Stimulated activated memory B cell treated with anti-CD40 and anti-IgM and Interleukin-4, amounts not matched to agents 10 μg/mL and 1 μg/mL and 100 μg/mL, for 72 hours (primary cell): ENCODE data around the gene YTHDC1.
"Not testable (repeated sequence)": the region's sequence is repeated elsewhere in the genome, so short reads cannot be mapped to it uniquely, and the experiment has no call there.

ENCODE experiments used
- ATAC-seq: fragments of 150-1000 bp; cut with Tn5 transposase; 2 replicates; pipeline ENCODE4 v1.10.0; 2021
- H3K27ac Mint-ChIP-seq: one replicate; pipeline ENCODE4 v1.8.0; 2022; ENCODE audit warnings: mild to moderate bottlenecking, mixed read lengths
- H3K27me3 Mint-ChIP-seq: one replicate; pipeline ENCODE4 v1.8.0; 2022; ENCODE audit warnings: mixed read lengths
- H3K36me3 Mint-ChIP-seq: one replicate; pipeline ENCODE4 v1.8.0; 2022; ENCODE audit warnings: mixed read lengths
- H3K4me1 Mint-ChIP-seq: one replicate; pipeline ENCODE4 v1.8.0; 2022; ENCODE audit warnings: mixed read lengths
- H3K4me3 Mint-ChIP-seq: one replicate; pipeline ENCODE4 v1.8.0; 2022; ENCODE audit warnings: mild to moderate bottlenecking, moderate library complexity, mixed read lengths
- H3K9me3 Mint-ChIP-seq: one replicate; pipeline ENCODE4 v1.8.0; 2022; ENCODE audit warnings: mixed read lengths

Gene YTHDC1

GRCh38 chr4:68349649-68350360, at the start of gene YTHDC1:
Gene YTHDC1, minus strand, starts transcription at chr4:68350090. Its CDS starts 337 bp downstream, at chr4:68349753.
- peak; percentile 99 for ATAC-seq
- Mint-ChIP-seq H3K4me3 (peak within 1 kb of the TSS; percentile 94), H3K36me3 (peaks cover 11% of the 10 kb centered on the region), H3K27me3 (no peaks in the 10 kb centered on the region), H3K27ac (peak within 1 kb of the TSS; percentile 99), H3K9me3 (no peaks in the 10 kb centered on the region), H3K4me1 (peaks cover 32% of the 10 kb centered on the region)

- no peaks in the 10 kb centered on the region for H3K36me3 Mint-ChIP-seq
- H3K27me3 Mint-ChIP-seq, result peaks cover 4% of the 10 kb centered on the region
- no peak overlapping the region for H3K27ac Mint-ChIP-seq
- H3K9me3 Mint-ChIP-seq, result peaks cover 3% of the 10 kb centered on the region
- no peak for ATAC-seq
- peaks cover 6% of the 10 kb centered on the region for H3K4me1 Mint-ChIP-seq
- H3K4me3 Mint-ChIP-seq, result no peak overlapping the region
Measured at GRCh38 chr4:68399306-68399705, 49.4 kb upstream of the YTHDC1 start.

GRCh38 chr4:68396756-68397155, 46.9 kb upstream of the YTHDC1 start:
- H3K4me3 Mint-ChIP-seq, result no peak overlapping the region

GRCh38 chr4:68391436-68391835, 41.5 kb upstream of the YTHDC1 start:
- Mint-ChIP-seq H3K4me3 (no peak overlapping the region), H3K36me3 (no peaks in the 10 kb centered on the region), H3K9me3 (no peaks in the 10 kb centered on the region)

More at GRCh38 chr4:68396756-68397155, 46.9 kb upstream of the YTHDC1 start:
- ATAC-seq, result no peak
- Mint-ChIP-seq H3K9me3 (peaks cover 3% of the 10 kb centered on the region), H3K36me3 (no peaks in the 10 kb centered on the region), H3K27me3 (peaks cover 9% of the 10 kb centered on the region), H3K27ac (no peak overlapping the region), H3K4me1 (peaks cover 6% of the 10 kb centered on the region)

GRCh38 chr4:68390205-68390935, 40.5 kb upstream of the YTHDC1 start:
- ATAC-seq, result no peak
- no peaks in the 10 kb centered on the region for H3K36me3 Mint-ChIP-seq
- H3K4me3 Mint-ChIP-seq, result no peak overlapping the region
- H3K27ac Mint-ChIP-seq, result no peak overlapping the region
- no peaks in the 10 kb centered on the region for H3K9me3 Mint-ChIP-seq
- H3K27me3 Mint-ChIP-seq, result peaks cover 9% of the 10 kb centered on the region
- no peaks in the 10 kb centered on the region for H3K4me1 Mint-ChIP-seq

More at GRCh38 chr4:68391436-68391835, 41.5 kb upstream of the YTHDC1 start:
- peaks cover 9% of the 10 kb centered on the region for H3K27me3 Mint-ChIP-seq
- H3K27ac Mint-ChIP-seq, result no peak overlapping the region
- no peak for ATAC-seq
- H3K4me1 Mint-ChIP-seq, result no peaks in the 10 kb centered on the region

- not testable (repeated sequence) for ATAC-seq, H3K27me3 Mint-ChIP-seq, H3K27ac Mint-ChIP-seq, H3K4me1 Mint-ChIP-seq, H3K4me3 Mint-ChIP-seq, H3K36me3 Mint-ChIP-seq, H3K9me3 Mint-ChIP-seq
Measured at GRCh38 chr4:68389386-68389913, 39.6 kb upstream of the YTHDC1 start.

GRCh38 chr4:68388347-68388865, 38.5 kb upstream of the YTHDC1 start:
- no peak overlapping the region for H3K4me3 Mint-ChIP-seq
- H3K36me3 Mint-ChIP-seq, result no peaks in the 10 kb centered on the region
- H3K9me3 Mint-ChIP-seq, result no peaks in the 10 kb centered on the region
- H3K27me3 Mint-ChIP-seq, result no peaks in the 10 kb centered on the region
- H3K27ac Mint-ChIP-seq, result no peak overlapping the region
- no peak for ATAC-seq
- H3K4me1 Mint-ChIP-seq, result peaks cover 6% of the 10 kb centered on the region

GRCh38 chr4:68385267-68385666, 35.4 kb upstream of the YTHDC1 start:
- no peaks in the 10 kb centered on the region for H3K36me3 Mint-ChIP-seq
- H3K9me3 Mint-ChIP-seq, result no peaks in the 10 kb centered on the region
- no peak for ATAC-seq
- H3K4me3 Mint-ChIP-seq, result no peak overlapping the region
- peaks cover 6% of the 10 kb centered on the region for H3K4me1 Mint-ChIP-seq
- no peak overlapping the region for H3K27ac Mint-ChIP-seq
- no peaks in the 10 kb centered on the region for H3K27me3 Mint-ChIP-seq

GRCh38 chr4:68383115-68383514, 33.2 kb upstream of the YTHDC1 start:
- Mint-ChIP-seq H3K36me3 (no peaks in the 10 kb centered on the region), H3K27me3 (no peaks in the 10 kb centered on the region), H3K4me1 (peaks cover 6% of the 10 kb centered on the region), H3K4me3 (no peak overlapping the region), H3K9me3 (no peaks in the 10 kb centered on the region), H3K27ac (no peak overlapping the region)
- no peak for ATAC-seq

- Mint-ChIP-seq H3K4me1 (peaks cover 18% of the 10 kb centered on the region), H3K27me3 (peaks cover 8% of the 10 kb centered on the region), H3K27ac (no peak overlapping the region), H3K4me3 (no peak overlapping the region), H3K36me3 (no peaks in the 10 kb centered on the region), H3K9me3 (no peaks in the 10 kb centered on the region)
- no peak for ATAC-seq
Measured at GRCh38 chr4:68378226-68378625, 28.3 kb upstream of the YTHDC1 start.

GRCh38 chr4:68375667-68376559, 26.0 kb upstream of the YTHDC1 start:
- peak overlapping the region; percentile 23 for H3K27ac Mint-ChIP-seq
- no peaks in the 10 kb centered on the region for H3K36me3 Mint-ChIP-seq
- H3K27me3 Mint-ChIP-seq, result peaks cover 8% of the 10 kb centered on the region
- peak; percentile 83 for ATAC-seq
- peak overlapping the region; percentile 75 for H3K4me3 Mint-ChIP-seq
- no peaks in the 10 kb centered on the region for H3K9me3 Mint-ChIP-seq
- peaks cover 18% of the 10 kb centered on the region for H3K4me1 Mint-ChIP-seq

GRCh38 chr4:68373513-68373912, 23.6 kb upstream of the YTHDC1 start:
- H3K9me3 Mint-ChIP-seq, result no peaks in the 10 kb centered on the region
- H3K36me3 Mint-ChIP-seq, result no peaks in the 10 kb centered on the region
- peaks cover 8% of the 10 kb centered on the region for H3K27me3 Mint-ChIP-seq
- H3K4me3 Mint-ChIP-seq, result peak overlapping the region; percentile 38
- ATAC-seq, result peak; percentile 88
- H3K4me1 Mint-ChIP-seq, result peaks cover 18% of the 10 kb centered on the region
- H3K27ac Mint-ChIP-seq, result no peak overlapping the region

- Mint-ChIP-seq H3K27ac (no peak overlapping the region), H3K36me3 (no peaks in the 10 kb centered on the region)
- no peak for ATAC-seq
Measured at GRCh38 chr4:68372588-68372987, 22.7 kb upstream of the YTHDC1 start.

GRCh38 chr4:68369142-68369805, 19.4 kb upstream of the YTHDC1 start:
- Mint-ChIP-seq H3K4me1 (no peaks in the 10 kb centered on the region), H3K27ac (no peak overlapping the region), H3K27me3 (peaks cover 14% of the 10 kb centered on the region), H3K36me3 (no peaks in the 10 kb centered on the region), H3K4me3 (no peak overlapping the region), H3K9me3 (no peaks in the 10 kb centered on the region)
- no peak for ATAC-seq

More at GRCh38 chr4:68372588-68372987, 22.7 kb upstream of the YTHDC1 start:
- Mint-ChIP-seq H3K27me3 (peaks cover 8% of the 10 kb centered on the region), H3K4me3 (no peak overlapping the region), H3K9me3 (no peaks in the 10 kb centered on the region), H3K4me1 (peaks cover 18% of the 10 kb centered on the region)
